ENCODE data around the gene TWNK. TPM values are rescaled to one million over a fixed set of nuclear protein-coding genes. Genes with fewer than 3 reads are reported as not detected.

TWNK gene
- total and polyA plus RNA-seq, 2 donors (not counting 3 experiments of a cell fraction or from before 2014, with no cell fraction given) = 5.6 to 10.9 TPM

DNA sequence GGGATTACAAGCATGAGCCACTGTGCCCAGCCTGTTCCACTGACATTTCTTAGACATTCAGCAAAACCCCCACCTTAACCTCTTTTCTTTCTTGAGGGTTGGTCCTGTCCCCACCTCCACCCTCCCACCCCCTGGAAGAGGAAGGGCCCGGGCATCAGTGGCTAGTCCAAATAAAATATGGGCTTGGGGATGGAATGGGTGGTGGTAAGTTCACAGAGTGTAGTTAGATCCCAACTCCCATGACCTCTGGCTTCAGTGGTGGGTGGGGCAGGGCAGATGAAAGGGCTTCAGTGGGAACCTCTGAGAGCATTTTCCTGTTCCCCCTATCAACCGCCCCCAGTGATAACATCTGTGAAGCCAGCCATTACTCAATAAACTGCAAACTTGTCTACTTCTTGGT, 53.5 kb downstream of the TWNK start:
- Histone ChIP-seq H3K4me2 (ENCODE audit: insufficient read depth, low read length) (no peak overlapping the region), H4K20me1 (replicated peaks; ENCODE audit: control insufficient read depth, extremely low read depth, insufficient read depth, low read length) (no peaks in the 10 kb centered on the region), H3K4me3 (replicated peaks in 1 of 3; ENCODE audit: insufficient read depth in 1 of 3, low read depth in 1 of 3, low read length in 3 of 3) (no peak overlapping the region), H3K4me1 (ENCODE audit: control insufficient read depth, extremely low read depth, insufficient read depth, low read length) (peaks cover 11% of the 10 kb centered on the region), H2AFZ (ENCODE audit: low read depth, low read length) (no peak overlapping the region), H3K27me3 (ENCODE audit: control insufficient read depth in 2 of 2, insufficient read depth in 2 of 2, low read length in 2 of 2) (peaks cover 2 to 3% of the 10 kb centered on the region in 2 experiments), H3K36me3 (ENCODE audit: control insufficient read depth in 2 of 2, extremely low read depth in 1 of 2, insufficient read depth in 2 of 2, low read length in 2 of 2) (peaks cover 10 to 38% of the 10 kb centered on the region in 2 experiments), H3K9ac (replicated peaks; ENCODE audit: extremely low read depth, insufficient read depth, low read length) (no peak overlapping the region), H3K27ac (ENCODE audit: insufficient read depth, low read depth, low read length) (no peak overlapping the region), H3K9me3 (replicated peaks; ENCODE audit: control insufficient read depth, insufficient read depth, low read length) (no peaks in the 10 kb centered on the region), H3K9me1 (replicated peaks; ENCODE audit: control insufficient read depth, extremely low read depth, insufficient read depth, low read length) (no peaks in the 10 kb centered on the region), H3K79me2 (ENCODE audit: control insufficient read depth, insufficient read depth, low read length) (no peaks in the 10 kb centered on the region)
- no TSS peak for BruUV-seq (replicated peaks)
- TF ChIP-seq MYC (IDR thresholded peaks at IDR 0.05; ENCODE audit: low read depth, low read length) (no peak), EZH2 (IDR thresholded peaks at IDR 0.05; ENCODE audit: borderline replicate concordance, low read depth, low read length, severe bottlenecking) (no peak), FOS (IDR thresholded peaks at IDR 0.05; ENCODE audit: borderline replicate concordance, insufficient read depth, low read length) (no peak), CTCF (IDR thresholded peaks at IDR 0.05; ENCODE audit: extremely low read depth in 1 of 2, insufficient read depth in 1 of 2, low read depth in 1 of 2, low read length in 2 of 2) (no peak), JUN (IDR thresholded peaks at IDR 0.05; ENCODE audit: borderline replicate concordance, insufficient read depth, insufficient read length, low read depth) (no peak), POLR2A (IDR thresholded peaks at IDR 0.05; ENCODE audit: low read depth, low read length) (no peak), POLR2AphosphoS5 (IDR thresholded peaks at IDR 0.05; ENCODE audit: insufficient read depth, low read depth, low read length) (no peak), GATA2 (IDR thresholded peaks at IDR 0.05; ENCODE audit: insufficient read depth, insufficient read length, low read depth, low read length) (no peak)
- TF ChIP-seq, protein P1, sequence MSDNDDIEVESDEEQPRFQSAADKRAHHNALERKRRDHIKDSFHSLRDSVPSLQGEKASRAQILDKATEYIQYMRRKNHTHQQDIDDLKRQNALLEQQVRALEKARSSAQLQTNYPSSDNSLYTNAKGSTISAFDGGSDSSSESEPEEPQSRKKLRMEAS (IDR thresholded peaks at IDR 0.05; ENCODE audit: insufficient read depth, insufficient read length) = no peak
- dilution Hi-C loops (cut with MboI; ENCODE audit: extremely low pct_ligation_motif_present, low sequenced_read_pairs) (no loop called here), intact Hi-C loops (cut with micrococcal nuclease) (loop anchor here (1.0 kb wide), 2 partner anchors 9 to 25 kb away; no protein-coding TSS in a partner anchor)
- POLR2A ChIA-PET = interaction anchor here (0.6 kb wide), 2 partner anchors 20 to 57 kb away, joined by 3 to 9 read pairs; no protein-coding TSS in a partner anchor
- FAIRE-seq (no peak), DNase-seq (ENCODE audit: low read depth, low spot score) (no peak)
- CTCF ChIA-PET = interaction anchor here (0.6 to 9.9 kb wide), 18 partner anchors 10 to 1599 kb away, joined by 3 to 165 read pairs (median 4); partner anchors contain the start of genes KAZALD1, PDZD7 and SFXN3
